Fibroblast of mammary gland (primary cell): Measurements from ENCODE around the gene TCF7L2.

Experiments used
- DNase-seq: peaks from one replicate; pipeline ENCODE4 v3.0.0-alpha.2; 2010; ENCODE audit warnings: low read depth
- H3K4me3 ChIP-seq: 2 replicates; pipeline ENCODE4 v1.5.1; 2011; ENCODE audit warnings: low read depth, mild to moderate bottlenecking, low read length, moderate library complexity; ENCODE audit not compliant: control insufficient read depth
- TF ChIP-seq, protein P1 (sequence below): conservative IDR thresholded peaks from 2 replicates; pipeline ENCODE4 v1.5.1; 2011; ENCODE audit warnings: low read depth, low read length, inconsistent platforms; ENCODE audit not compliant: control insufficient read depth, insufficient read depth

TCF7L2 gene

DNA sequence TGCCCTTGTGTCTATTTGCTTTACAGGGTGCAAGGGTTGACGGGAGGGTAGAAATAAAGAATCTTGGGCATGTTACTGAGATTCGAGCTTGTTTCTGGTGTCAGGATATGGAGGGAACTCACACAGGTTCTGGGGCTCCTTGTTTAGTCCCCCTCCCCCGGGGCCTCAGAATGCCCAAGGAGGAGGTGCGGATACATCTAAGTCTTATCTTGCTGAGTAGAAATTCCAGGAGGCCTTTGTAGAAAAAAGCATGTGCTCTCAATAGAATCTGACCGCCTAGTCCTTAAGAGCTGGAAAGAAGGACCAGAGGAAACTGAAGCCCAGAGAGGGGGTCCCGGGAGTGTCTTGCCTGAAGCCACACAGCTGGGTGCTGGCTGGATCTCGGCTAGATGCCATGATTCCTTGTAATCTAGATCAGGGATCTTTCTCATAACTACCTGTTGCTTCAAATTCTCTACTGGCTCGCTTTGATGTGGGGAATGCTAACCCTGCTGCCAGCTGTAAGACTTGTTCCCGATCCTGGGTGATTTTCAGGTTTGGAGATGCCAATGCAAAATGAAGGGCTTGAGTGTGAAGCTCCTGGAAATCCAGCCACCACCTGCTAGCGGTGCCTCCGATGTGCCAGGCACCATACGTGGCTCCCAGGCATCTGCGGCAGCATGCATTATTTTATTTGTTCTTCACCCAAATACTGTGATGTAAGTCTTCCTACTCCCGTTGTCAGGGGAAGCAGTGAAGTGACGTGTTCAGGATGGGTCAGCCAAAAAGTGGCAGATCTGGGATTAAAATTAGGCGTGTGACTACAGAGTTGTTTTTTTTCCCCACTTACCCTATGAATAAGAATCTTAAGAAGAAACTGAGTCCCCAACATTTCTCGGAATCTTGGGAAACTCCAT is 226.0 kb downstream of the TCF7L2 start:
- TF ChIP-seq, protein P1, sequence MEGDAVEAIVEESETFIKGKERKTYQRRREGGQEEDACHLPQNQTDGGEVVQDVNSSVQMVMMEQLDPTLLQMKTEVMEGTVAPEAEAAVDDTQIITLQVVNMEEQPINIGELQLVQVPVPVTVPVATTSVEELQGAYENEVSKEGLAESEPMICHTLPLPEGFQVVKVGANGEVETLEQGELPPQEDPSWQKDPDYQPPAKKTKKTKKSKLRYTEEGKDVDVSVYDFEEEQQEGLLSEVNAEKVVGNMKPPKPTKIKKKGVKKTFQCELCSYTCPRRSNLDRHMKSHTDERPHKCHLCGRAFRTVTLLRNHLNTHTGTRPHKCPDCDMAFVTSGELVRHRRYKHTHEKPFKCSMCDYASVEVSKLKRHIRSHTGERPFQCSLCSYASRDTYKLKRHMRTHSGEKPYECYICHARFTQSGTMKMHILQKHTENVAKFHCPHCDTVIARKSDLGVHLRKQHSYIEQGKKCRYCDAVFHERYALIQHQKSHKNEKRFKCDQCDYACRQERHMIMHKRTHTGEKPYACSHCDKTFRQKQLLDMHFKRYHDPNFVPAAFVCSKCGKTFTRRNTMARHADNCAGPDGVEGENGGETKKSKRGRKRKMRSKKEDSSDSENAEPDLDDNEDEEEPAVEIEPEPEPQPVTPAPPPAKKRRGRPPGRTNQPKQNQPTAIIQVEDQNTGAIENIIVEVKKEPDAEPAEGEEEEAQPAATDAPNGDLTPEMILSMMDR = no peak
- H3K4me3 ChIP-seq = no peak overlapping the region
- DNase-seq = no peak

DNA sequence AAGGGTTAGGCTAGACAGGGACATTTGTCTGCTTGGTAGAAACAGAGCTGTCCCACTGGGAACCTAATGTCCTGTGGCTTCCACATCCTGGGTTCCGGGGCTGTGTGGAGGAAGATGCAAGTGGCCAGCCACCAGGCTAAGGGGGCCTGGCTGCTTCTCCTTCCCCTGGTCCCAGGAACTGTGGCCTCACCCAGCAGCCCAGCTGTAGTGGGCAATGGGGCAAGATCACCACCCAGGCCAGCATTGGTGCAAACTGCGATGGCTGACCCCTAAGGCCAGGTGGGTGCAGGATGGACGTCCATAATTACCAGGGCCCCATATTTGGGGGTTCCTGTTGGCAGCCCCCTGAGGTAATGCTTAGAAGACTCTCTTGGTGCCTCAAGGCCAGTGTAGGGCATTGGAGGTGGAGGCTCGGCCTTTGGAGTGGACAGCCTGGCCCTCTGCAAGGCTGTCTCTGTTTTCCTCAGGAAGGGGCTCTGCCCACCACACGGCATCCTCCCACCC is 226.7 kb downstream of the TCF7L2 start:
- no peak overlapping the region for H3K4me3 ChIP-seq
- TF ChIP-seq, protein P1 = no peak
- DNase-seq = no peak

DNA sequence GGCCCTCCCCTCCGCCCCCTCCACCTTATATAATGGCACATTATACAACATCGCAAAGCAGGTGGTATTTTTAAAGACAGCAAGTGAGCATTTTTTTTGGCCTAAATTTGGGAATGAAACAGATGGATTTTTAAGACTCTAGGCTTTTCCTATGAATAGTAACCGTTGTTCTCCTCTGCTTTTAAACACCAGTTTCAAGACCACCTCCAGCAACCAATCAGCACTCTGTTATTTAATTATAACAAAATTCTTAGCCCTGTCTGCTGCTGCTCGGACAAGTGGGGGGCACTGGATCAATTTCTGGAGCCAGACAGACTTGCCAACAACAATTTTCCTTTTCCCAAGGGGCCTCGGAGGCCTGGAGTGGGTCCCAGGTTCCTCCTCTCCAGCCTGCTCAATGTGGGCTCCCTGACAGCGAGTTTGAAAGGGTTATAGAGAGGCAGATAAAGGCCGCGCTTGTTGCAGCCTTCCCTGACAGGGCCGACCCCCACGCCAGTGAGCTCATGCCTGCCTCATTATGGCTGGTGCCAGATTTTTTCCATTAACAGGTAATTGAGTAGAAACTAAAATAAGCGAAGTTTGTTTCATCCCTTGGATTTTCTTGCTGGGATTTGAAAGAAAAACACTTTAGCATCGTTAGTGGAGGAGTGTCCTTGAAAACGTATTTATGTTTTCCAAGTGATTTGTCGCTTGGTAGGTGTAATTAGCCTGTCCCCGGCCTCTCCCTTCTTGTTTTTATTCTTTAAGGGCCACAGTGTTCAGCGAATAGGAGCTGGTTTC is 227.3 kb downstream of the TCF7L2 start:
- no peak overlapping the region for H3K4me3 ChIP-seq
- TF ChIP-seq, protein P1 = no peak
- DNase-seq = no peak

DNA sequence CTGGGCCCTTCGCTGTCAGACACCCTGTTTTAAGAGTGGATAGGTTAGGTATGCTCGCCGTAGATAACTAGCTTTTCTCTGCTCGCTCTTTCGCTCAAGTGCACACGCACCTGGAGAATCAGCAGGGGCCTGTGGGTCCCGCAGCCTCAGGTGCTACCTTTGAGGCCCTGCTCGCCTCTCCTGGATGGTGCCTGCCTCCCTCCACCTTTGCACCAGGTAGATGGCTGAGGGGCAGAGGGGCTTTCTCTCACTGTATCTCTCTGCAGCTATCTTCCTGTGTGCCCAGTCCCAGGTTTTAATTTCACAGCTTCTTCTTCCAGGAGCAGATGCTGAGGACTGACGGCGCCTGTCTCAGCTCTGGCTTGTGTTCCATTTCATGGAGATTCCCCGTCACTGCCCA is 227.9 kb downstream of the TCF7L2 start:
- TF ChIP-seq, protein P1 = no peak
- no peak for DNase-seq
- no peak overlapping the region for H3K4me3 ChIP-seq

DNA sequence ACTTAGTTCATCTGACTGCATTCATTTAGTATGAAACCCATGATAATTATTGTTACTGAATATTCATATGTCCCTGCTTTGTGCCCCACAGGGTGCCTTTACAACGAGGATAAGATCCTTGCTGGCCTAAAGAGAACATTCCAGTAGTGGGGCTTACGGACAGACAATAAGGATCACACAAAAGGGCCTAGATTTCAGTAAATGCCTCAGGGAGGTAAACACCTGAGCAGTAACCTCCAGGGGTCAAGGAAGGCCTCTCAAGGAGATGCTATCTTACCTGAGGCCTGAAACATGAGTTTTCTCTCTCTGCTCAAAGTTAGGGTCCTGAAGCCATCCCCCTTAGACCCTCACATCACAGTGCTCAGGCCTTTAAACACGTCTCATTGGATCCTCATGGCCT is 228.7 kb downstream of the TCF7L2 start:
- no peak overlapping the region for H3K4me3 ChIP-seq
- TF ChIP-seq, protein P1 = no peak
- no peak for DNase-seq

DNA sequence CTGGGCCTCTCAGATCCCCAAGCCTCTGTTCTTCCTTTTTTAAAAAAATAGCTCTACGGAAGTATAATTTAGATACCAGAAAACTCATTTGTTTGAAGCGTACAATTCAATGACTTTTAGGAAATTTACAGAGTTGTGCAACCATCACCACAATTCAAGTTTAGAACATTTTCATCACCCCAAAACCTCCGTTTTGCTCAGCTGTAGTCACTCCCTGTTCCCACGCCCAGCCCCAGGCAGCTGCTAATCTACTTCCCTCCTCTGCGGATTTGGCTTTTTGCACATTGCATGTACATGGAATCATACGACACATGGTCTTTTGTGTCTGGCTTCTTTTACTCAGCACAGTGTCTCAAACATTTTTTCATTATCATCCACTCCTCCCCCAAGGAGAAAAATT is 229.2 kb downstream of the TCF7L2 start:
- peak; percentile 11 for DNase-seq
- TF ChIP-seq, protein P1 = no peak
- no peak overlapping the region for H3K4me3 ChIP-seq
